Erythroblast (primary cell): ENCODE results near the gene THADA.
"Not testable (repeated sequence)": the region's sequence is repeated elsewhere in the genome, so short reads cannot be mapped to it uniquely, and the experiment has no call there.

ENCODE experiments used
- DNase-seq, 2 experiments: peaks; one replicate each; lab custom pipeline; 2025; lab: John Stamatoyannopoulos, UW
- GATA1 ChIP-seq: IDR thresholded peaks from 2 replicates; pipeline ENCODE4 v1.6.1; 2011; ENCODE audit warnings: low read depth, mild to moderate bottlenecking, control low read depth, low read length, moderate library complexity
- POLR2A ChIP-seq: IDR thresholded peaks from 2 replicates; pipeline ENCODE4 v1.6.1; 2011; ENCODE audit warnings: mild to moderate bottlenecking, low read length

Gene THADA

GRCh38 chr2:43302182-43302960 is 293.5 kb downstream of the THADA start:
- no peak for DNase-seq
- no peak for TF ChIP-seq GATA1
- no peak for TF ChIP-seq POLR2A

GRCh38 chr2:43300781-43301583 is 294.9 kb downstream of the THADA start:
- no peak for TF ChIP-seq POLR2A
- TF ChIP-seq GATA1, result no peak
- DNase-seq, result no peak

- no peak for TF ChIP-seq GATA1
- TF ChIP-seq POLR2A, result no peak
- DNase-seq, result no peak
Measured at GRCh38 chr2:43300222-43300621, 295.6 kb downstream of the THADA start.

- no peak for TF ChIP-seq GATA1
- TF ChIP-seq POLR2A, result no peak
- no peak for DNase-seq
Measured at GRCh38 chr2:43298500-43298899, 297.3 kb downstream of the THADA start.

GRCh38 chr2:43297740-43298139 is 298.1 kb downstream of the THADA start:
- not testable (repeated sequence) for DNase-seq

GRCh38 chr2:43294973-43295603 is 300.8 kb downstream of the THADA start:
- peak in 1 of 2 experiments; percentile 10 for DNase-seq
- no peak for TF ChIP-seq POLR2A
- TF ChIP-seq GATA1, result no peak

- peak; percentile 54 to 87 for DNase-seq
- TF ChIP-seq GATA1 (no peak), POLR2A (no peak)
Measured at GRCh38 chr2:43293744-43294695, 301.8 kb downstream of the THADA start.

GRCh38 chr2:43292851-43293743 is 302.7 kb downstream of the THADA start:
- TF ChIP-seq POLR2A (no peak), GATA1 (no peak)
- no peak for DNase-seq

GRCh38 chr2:43292297-43292696 is 303.5 kb downstream of the THADA start:
- no peak for DNase-seq
- TF ChIP-seq GATA1 (no peak), POLR2A (no peak)

GRCh38 chr2:43289331-43289730 is 306.5 kb downstream of the THADA start:
- TF ChIP-seq POLR2A (no peak), GATA1 (no peak)
- DNase-seq, result no peak

GRCh38 chr2:43288417-43289305 is 307.2 kb downstream of the THADA start:
- peak; percentile 39 to 65 for DNase-seq
- TF ChIP-seq POLR2A (no peak), GATA1 (no peak)
